HG02759 (cell line): Measurements from ENCODE around the gene SNX1.

Experiments used
- ATAC-seq: cut with Tn5 transposase; IDR thresholded peaks from one replicate; pipeline ENCODE4 v1.9.1; 2021; ENCODE audit warnings: mild to moderate bottlenecking, moderate library complexity; ENCODE audit not compliant: unreplicated experiment

The SNX1 gene

GRCh38 chr15:64144192-64144564, 48.4 kb downstream of the SNX1 start:
- ATAC-seq = no peak

- peak; percentile 75 for ATAC-seq
These were observed 48.9 kb downstream of the SNX1 start for GRCh38 chr15:64144565-64145281.

- ATAC-seq = no peak
These were observed 50.3 kb downstream of the SNX1 start for GRCh38 chr15:64146041-64146440.

DNA sequence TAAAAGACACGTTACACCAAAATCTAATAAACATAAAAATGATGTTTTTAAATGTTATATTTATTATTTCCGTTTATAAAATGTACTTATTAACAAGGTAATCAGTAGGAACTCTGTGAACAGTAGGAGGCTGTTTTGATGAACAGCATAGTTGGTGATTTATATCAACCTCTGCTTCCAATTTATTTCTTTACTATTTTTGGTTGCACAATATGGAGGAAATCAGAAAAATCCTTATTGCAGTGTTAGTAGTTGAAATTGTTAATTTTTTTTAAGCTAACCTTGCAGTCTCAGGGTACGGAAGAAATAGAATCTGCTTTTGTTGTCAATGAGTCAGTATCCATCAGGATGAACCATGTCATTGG, 50.7 kb downstream of the SNX1 start:
- no peak for ATAC-seq

GRCh38 chr15:64146885-64147681, 51.3 kb downstream of the SNX1 start:
- ATAC-seq = no peak

DNA sequence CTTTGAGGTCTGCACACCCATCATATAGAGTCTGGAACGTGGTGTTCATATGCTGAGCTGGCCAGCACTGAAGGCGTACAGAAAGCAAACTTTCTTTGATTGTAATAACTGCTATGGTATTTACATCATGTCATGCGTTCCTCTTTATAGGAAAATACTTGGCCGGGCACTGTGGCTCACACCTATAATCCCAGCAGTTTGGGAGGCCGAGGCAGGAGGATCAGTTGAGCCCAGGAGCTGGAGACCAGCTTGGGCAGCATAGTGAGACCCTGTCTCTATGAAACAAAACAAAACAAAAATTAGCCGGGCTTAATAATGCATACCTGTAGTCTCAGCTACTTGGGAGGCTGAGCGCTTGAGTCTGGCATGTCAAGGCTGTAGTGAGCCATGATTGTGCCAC, 52.4 kb downstream of the SNX1 start:
- ATAC-seq = no peak

DNA sequence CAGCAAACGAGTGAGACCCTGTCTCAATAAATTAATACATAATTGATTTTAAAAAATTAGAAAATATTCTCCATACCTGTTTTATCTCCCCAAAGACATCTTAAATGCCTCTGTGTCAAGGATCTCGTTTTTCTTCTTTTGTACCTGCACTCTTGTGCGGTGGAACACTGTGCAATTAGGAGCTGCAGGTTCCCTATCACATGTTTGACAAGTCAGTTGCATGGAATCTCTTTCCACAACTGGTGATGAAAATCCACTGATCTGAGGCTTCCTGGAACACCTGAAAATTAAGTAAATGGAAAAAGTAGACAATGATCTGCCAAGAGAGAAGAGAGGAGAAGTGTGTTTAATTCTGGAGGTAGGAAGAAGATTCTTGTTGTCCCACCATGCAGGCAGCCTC, 52.8 kb downstream of the SNX1 start:
- ATAC-seq = no peak

GRCh38 chr15:64149424-64149823, 53.6 kb downstream of the SNX1 start:
- ATAC-seq = no peak

DNA sequence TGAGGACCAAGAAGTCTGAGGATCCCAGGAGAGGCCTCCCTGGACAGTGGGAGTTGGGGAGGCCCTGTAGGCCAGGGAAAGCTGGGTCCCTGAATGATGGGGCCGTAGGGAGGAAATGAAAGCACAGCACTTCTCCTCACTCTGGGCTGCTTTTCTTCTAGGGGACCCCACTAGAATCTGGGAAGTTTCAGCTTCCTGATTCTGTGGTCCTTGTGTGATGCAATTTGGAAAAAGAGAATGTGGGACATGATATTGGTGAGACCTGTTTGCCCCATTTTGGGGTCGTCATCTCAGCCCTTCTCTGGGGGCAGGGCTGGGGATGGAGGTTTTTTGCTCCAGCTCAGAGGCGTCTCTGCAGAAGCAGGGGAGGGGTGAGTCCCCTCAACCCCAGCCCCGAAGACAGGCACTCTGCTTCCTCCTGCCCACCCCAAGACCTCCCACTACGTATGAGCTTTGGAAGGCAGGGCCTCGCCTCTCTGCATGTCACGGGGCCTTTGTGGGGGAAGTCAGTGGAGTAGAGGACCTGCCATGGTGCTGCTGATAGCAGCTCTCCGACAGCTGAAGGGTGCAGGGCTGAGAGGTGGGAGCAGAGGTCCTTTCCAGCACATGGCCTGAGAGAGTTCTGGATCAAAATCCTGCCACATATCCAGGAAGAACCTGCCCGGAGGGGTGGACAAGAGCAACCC, 54.3 kb downstream of the SNX1 start:
- no peak for ATAC-seq

GRCh38 chr15:64151727-64152506, 56.1 kb downstream of the SNX1 start, which contains the start of gene SNX22:
SNX22 (plus strand) TSS chr15:64151731; CDS start chr15:64151776, 45 bp downstream.
- ATAC-seq = peak; percentile 13

DNA sequence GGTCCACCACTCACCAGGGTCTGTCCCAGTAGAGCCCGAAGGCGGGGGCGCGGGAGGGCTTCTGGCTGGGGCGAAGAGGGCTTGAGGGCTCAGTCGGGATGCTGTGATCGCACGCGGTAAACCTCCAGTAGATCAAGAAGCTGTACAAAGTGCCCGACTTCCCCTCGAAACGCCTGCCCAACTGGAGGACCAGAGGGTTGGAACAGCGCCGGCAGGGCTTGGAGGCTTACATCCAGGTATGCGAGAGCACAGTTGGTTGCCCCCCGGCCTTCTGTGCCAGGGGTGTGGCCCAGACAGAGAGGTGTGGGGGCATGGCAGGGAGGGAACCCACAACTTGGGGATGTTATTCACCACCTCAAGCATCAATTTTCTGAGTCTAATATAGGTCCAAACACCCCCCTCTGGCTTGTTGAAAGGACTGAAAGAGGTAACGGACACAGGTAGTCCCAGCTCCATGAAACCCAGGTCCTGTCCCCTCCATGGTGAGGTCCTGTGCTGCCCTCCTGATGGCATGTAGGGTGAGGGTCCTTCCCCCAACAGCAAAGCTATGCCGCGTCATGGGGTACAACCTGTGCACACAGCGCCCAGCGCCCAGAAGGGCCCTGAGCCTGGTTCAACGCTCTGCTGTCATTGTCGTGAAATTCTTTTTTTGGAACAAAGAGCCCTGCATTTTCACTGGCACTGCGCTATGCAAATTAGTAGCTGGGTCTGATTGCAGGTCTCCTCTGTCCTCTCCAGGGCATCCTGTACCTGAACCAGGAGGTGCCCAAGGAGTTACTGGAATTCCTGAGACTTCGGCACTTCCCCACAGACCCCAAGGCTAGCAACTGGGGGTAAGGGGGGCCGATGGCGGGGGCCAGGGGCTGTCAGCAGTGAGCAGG, 57.0 kb downstream of the SNX1 start:
- ATAC-seq = peak; percentile 8

DNA sequence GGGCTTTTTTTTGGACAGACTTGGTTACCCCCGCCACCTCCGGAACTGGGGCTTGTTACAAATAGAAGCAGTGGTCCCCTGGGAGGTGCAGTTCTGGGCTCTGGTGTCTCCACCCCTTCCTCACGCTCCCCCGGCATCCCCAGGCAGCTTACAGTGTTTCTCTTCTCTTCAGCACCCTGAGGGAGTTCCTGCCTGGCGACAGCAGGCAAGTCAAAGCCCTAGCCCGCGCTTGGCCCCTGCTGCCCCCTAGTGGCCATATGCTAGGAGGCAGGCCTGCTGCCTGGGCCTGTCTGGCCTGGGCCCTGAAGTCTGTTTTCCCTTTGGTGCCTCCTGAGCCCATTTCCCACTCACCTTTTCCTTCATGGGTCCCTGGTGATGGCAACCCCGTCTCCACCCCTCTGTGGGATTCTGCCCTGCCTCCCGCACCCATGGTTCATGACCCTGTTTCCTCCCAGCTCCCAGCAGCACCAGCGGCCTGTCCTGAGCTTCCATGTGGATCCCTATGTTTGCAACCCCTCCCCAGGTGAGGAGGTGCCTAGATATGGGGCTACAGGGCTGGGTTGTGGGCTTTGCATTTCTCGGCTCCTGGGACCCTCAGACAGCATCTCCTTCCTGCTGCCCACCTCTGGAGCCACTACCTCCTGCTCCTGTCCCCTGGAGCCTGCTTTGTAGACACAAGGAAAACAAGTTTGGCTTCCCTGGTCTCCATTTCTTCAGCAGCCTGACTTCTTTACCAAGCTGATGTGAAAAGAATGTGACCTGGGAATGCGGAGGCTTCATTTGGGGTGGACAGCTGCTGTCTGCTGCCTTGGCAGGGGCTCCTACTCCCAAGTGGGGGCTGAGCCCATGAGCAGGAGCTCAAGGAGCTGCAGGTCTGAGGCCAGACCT, 57.9 kb downstream of the SNX1 start:
- ATAC-seq = peak; percentile 64

DNA sequence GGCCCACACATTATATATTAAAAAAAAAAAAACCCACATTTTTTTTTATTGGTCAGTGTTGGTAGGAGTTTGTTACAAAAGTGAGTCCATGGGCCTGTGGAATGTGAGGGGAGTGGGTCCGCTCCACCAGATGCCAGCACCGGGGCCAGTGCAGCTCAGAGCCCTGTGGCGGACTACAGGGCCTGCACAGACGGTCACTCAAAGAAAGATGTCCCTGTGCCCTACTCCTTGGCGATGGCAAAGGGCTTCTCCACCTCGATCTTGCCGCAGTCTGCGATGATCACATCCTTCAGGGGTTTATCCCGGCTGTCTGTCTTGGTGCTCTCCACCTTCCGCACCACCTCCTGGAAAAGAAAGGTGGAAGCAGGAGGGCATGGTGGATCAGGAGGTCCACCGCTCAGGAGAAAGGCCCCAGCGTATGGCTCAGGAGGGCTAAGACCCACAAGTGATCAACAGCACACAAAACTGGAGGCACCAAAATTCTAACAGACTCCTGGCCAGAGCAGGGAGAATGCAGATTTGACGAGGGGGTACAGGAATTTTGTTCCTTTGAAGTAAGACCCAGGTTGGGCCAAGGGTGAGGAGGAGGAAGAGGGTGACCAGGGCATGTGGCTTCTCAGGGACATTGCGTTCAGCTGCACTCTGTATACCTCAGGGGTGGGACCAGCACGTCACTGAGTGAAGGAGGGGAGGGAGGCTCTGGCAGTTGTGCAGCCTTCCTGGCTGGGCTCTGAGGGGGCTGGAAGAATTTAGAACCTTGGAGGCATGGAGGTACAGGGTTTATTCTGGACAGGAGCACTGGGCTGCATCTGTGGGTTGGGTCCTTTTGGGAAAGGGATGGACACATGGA, 60.2 kb downstream of the SNX1 start:
- no peak for ATAC-seq

- no peak for ATAC-seq
These were observed 61.0 kb downstream of the SNX1 start for GRCh38 chr15:64156652-64157331.

DNA sequence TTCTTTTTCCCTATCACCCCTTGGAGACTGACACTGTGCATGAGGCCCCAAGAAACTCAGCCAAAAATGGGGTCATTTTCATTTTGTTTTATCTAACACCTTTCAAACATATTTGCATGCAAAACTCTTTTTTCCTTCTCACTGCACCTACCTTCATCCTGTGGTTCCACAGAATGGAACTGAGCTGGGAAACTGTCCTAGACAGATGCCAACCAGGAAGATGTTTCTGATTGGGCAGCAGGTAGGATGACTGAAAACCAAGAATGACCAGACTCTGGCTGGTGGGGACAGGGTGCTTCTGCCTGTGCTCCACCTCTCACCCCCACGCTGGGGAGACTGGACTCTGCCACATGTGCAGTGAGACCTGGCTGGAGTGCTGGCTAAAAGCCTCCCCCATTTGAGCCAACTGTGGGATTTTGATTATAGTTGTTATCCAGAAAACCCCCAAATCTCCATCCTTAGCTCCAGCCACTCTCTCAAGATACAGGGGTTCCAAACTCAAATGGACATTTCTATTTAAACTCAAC, 61.9 kb downstream of the SNX1 start:
- ATAC-seq = no peak

- no peak for ATAC-seq
These were observed 62.8 kb downstream of the SNX1 start for GRCh38 chr15:64158363-64159134.
